GM23338 (cell line): Measurements from ENCODE around the gene VILL.

Experiments
- CREB1 ChIP-seq: fragments of 250-450 bp; sonication (Bioruptor Pico); IDR thresholded peaks from 2 replicates; pipeline ENCODE4 v1.5.0; 2020; ENCODE audit warnings: low read depth, mild to moderate bottlenecking, moderate library complexity
- ETS1 ChIP-seq: IDR thresholded peaks from 2 replicates; pipeline ENCODE4 v1.6.1; 2016; ENCODE audit warnings: antibody characterized with exemption
- EZH2 ChIP-seq: fragments of 200-600 bp; sonication (generic); IDR thresholded peaks from one replicate; pipeline ENCODE4 v1.8.0; 2017; ENCODE audit warnings: antibody characterized with exemption, mild to moderate bottlenecking, low read depth; ENCODE audit not compliant: unreplicated experiment
- EZH2phosphoT487 ChIP-seq: fragments of 200-600 bp; sonication (generic); IDR thresholded peaks from one replicate; pipeline ENCODE4 v1.8.1; 2018; ENCODE audit warnings: antibody characterized with exemption; ENCODE audit not compliant: unreplicated experiment
- JUNB ChIP-seq: IDR thresholded peaks from one replicate; pipeline ENCODE4 v1.6.1; 2016; ENCODE audit warnings: antibody characterized with exemption; ENCODE audit not compliant: unreplicated experiment
- POLR2AphosphoS5 ChIP-seq: IDR thresholded peaks from 2 replicates; pipeline ENCODE4 v1.6.1; 2016; ENCODE audit warnings: antibody characterized with exemption, low read depth
- ZNF331 ChIP-seq: fragments of 250-450 bp; sonication (Bioruptor Pico); IDR thresholded peaks from 2 replicates; pipeline ENCODE4 v1.5.0; 2020; ENCODE audit warnings: low read depth, mild to moderate bottlenecking, moderate library complexity
- ZNF462 ChIP-seq: fragments of 250-450 bp; sonication (Bioruptor Pico); IDR thresholded peaks from 2 replicates; pipeline ENCODE4 v1.5.0; 2020; ENCODE audit warnings: mild to moderate bottlenecking, moderate library complexity
- TF ChIP-seq, protein P1 (sequence below), 2 experiments: fragments of 200-600 bp in 1 of 2; sonication (generic) in 1 of 2; conservative IDR thresholded peaks; 2 replicates each; pipeline versions ENCODE4 v1.5.1 to v1.6.1; 2016 to 2017; ENCODE audit warnings: antibody characterized with exemption in 2 of 2, low read depth in 2 of 2, mild to moderate bottlenecking in 2 of 2, moderate library complexity in 1 of 2
- TF ChIP-seq, protein P2 (sequence below): IDR thresholded peaks from one replicate; pipeline ENCODE4 v1.6.1; 2018; ENCODE audit warnings: antibody characterized with exemption; ENCODE audit not compliant: unreplicated experiment

- TF ChIP-seq, protein P1, sequence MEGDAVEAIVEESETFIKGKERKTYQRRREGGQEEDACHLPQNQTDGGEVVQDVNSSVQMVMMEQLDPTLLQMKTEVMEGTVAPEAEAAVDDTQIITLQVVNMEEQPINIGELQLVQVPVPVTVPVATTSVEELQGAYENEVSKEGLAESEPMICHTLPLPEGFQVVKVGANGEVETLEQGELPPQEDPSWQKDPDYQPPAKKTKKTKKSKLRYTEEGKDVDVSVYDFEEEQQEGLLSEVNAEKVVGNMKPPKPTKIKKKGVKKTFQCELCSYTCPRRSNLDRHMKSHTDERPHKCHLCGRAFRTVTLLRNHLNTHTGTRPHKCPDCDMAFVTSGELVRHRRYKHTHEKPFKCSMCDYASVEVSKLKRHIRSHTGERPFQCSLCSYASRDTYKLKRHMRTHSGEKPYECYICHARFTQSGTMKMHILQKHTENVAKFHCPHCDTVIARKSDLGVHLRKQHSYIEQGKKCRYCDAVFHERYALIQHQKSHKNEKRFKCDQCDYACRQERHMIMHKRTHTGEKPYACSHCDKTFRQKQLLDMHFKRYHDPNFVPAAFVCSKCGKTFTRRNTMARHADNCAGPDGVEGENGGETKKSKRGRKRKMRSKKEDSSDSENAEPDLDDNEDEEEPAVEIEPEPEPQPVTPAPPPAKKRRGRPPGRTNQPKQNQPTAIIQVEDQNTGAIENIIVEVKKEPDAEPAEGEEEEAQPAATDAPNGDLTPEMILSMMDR (conservative IDR thresholded peaks at IDR 0.05; ENCODE audit: low read depth in 2 of 2): no peak
- no peak for TF ChIP-seq EZH2
- no peak for TF ChIP-seq POLR2AphosphoS5
- no peak for TF ChIP-seq EZH2phosphoT487
- no peak for TF ChIP-seq ZNF462 (CRISPR knock-in tag)
- TF ChIP-seq, protein P2, sequence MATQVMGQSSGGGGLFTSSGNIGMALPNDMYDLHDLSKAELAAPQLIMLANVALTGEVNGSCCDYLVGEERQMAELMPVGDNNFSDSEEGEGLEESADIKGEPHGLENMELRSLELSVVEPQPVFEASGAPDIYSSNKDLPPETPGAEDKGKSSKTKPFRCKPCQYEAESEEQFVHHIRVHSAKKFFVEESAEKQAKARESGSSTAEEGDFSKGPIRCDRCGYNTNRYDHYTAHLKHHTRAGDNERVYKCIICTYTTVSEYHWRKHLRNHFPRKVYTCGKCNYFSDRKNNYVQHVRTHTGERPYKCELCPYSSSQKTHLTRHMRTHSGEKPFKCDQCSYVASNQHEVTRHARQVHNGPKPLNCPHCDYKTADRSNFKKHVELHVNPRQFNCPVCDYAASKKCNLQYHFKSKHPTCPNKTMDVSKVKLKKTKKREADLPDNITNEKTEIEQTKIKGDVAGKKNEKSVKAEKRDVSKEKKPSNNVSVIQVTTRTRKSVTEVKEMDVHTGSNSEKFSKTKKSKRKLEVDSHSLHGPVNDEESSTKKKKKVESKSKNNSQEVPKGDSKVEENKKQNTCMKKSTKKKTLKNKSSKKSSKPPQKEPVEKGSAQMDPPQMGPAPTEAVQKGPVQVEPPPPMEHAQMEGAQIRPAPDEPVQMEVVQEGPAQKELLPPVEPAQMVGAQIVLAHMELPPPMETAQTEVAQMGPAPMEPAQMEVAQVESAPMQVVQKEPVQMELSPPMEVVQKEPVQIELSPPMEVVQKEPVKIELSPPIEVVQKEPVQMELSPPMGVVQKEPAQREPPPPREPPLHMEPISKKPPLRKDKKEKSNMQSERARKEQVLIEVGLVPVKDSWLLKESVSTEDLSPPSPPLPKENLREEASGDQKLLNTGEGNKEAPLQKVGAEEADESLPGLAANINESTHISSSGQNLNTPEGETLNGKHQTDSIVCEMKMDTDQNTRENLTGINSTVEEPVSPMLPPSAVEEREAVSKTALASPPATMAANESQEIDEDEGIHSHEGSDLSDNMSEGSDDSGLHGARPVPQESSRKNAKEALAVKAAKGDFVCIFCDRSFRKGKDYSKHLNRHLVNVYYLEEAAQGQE: no peak
- no peak for TF ChIP-seq JUNB
- no peak for TF ChIP-seq CREB1 (CRISPR knock-in tag)
- no peak for TF ChIP-seq ETS1
- TF ChIP-seq ZNF331 (CRISPR knock-in tag): no peak
These were observed 33.7 kb upstream of the VILL start for GRCh38 chr3:37956723-37957538.
